NCI-H2196 (cell line): ENCODE measurements around the gene DLGAP1.
A peak's percentile ranks its signal among the peaks of the same experiment; 100 is the strongest.
"Not testable (repeated sequence)": the region's sequence is repeated elsewhere in the genome, so short reads cannot be mapped to it uniquely, and the experiment has no call there.

ENCODE experiments used
- DNase-seq: peaks from one replicate; lab custom pipeline; 2025; ENCODE audit not compliant: unreplicated experiment; lab: John Stamatoyannopoulos, UW

The DLGAP1 gene

DNA sequence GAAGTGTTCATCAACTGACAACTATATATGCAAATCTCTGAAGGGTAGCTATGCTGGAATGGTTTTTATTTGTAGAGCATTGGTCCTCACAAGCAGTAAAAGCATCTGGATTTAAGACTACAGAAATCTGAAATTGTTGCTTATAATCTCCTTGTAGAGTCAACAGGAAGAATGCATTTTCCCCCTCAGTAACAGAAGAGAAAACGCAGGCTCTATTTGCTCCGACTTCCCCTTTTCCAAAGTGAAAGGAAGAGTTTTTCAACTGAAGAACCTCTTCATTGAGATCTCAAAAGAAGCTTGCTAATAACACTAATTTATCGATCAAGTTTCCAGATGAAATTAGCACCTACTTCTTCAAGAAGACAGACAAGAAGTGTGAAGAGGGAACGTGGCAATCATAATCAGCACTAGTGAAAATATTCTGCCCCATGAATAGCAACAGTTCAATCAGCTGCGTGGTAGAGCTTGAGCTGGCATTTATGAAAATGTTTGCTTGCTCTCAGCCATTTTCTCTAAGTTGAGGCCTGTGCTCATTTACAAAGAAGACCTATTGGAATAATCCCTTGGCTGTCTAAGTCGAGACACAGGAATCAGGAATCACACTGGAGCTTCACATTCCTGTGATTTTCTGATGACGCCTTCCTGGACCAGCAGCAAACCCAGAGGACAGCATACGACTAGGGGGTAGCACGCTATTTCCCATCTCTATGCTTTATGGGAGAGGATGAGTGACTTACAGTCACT is 961.4 kb downstream of the DLGAP1 start:
- DNase-seq: no peak

DNA sequence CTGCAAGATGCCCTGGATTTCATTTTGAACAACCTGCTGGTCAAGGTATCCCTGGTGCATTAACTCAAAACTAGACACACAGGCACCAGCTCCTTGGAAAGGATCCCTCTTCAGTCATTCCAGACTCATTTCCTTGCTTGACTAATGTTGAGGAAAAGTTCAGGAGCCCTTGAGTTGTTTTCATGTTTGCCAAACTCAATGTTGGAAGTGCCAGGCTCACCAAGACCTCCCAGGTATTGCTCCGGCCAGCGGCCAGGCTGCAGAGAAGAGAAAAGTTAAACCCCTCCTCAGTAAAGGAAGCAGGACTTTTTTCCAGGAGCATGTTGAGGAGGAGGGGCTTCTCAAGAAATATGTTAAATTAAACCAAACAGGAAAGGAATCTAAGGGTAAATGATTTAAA is 962.4 kb downstream of the DLGAP1 start:
- no peak for DNase-seq

DNA sequence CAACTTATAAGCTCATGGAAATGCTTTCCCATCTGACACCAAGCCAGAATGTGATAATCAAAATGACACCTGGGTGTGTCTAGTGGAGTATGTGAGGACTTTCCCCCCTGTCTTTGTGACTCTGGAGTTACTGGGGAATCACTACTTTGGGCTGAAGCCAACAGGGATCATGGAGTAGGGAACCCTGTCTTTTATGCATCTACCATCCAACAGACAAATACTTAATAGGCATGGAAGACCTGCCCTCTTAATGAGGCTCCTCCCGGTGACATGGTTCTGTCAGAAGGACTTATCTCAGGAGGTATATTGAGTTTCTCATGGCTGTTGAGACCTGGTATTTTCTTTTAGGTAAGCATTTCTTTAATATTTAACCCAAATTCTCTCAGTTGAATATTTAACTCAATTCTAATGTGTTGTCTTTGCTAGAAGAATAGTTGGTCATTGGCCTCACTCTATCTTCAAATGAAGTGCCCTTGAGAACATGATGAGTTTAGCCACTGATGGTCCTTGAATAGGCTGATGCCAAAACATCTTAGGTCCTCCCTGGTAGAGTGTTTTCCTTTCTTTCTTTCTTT is 963.0 kb downstream of the DLGAP1 start:
- DNase-seq: no peak

DNA sequence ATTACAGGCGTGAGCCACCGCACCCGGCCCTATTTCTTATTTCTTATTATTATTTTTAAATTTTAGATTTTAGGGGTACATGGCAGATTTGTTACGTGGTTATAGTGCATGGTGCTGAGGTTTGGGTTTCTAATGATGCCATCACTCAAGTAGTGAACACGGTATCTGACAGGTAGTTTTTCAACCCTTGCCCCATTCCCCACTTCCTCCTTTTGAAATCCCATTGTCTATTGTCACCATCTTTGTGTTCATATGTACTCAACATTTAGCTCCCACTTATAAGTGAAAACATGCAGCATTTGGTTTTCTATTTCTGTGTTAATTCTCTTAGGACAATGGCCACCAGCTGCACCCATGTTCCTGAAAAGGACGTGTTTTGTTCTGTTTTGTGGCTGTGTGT is 965.6 kb downstream of the DLGAP1 start:
- DNase-seq: no peak

DNA sequence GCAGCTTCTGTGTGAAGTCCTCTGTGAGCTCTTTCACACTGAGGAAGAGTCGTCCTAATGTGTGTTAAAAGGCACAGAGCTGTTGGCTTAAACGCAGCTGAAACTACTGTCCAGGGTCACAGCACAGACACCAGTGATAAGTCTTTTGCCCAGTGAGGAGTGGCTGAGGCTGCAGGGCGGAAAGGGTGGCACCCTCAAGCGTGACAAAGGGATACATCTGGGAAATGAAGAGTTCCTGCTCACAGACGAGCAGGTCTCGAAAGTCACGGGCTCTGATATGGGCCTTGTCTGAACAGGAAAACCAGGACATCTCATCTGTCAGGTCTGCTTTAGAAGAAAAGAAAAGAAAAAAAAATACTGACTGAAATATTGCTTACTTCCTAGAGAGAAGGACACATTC is 968.6 kb downstream of the DLGAP1 start:
- DNase-seq: no peak

DNA sequence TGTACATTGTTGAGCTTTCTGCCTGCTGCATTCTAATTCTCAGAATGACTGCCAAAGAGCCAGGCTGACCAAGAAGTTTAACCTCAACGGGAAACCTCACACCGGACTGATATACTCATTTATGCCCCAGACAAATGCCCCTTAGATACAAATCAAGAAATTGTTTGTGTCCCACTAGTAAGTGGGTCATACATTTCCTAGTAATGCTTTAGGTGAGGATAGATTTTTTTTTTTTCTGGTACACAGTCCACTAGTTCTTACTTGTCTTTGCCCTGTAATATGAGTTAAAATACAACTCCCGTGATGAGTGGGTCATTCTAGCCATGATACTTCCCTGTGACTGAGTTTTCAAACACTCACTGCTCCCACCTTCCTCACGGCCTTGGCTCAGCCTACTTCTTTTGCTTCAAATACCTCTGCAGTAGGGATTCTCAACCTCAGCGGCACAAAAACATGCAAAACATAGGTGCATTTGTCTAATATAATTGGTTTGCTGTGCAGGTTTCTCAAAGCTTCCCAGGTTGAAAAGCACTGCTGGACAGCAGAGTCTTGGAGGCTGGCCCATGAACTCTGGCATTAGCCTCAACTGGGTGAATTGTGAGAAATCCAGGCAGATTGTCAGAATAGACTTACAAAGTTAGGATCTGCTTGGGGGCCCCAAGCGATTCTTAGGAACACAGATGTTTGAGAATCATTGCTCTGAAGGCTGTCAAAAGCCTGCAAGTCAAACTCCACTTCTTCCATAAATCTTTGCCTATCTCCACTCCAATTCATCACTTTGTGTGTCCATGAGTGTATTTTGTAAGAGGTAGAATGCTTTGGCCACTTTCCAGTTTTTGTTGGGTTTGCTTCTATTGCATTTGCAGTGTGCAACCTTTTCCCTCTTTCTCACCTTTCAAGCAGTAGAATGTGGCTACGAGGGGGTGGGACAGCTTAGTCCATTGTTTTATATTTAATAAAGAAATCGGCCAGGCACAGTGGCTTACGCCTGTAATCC is 969.7 kb downstream of the DLGAP1 start:
- DNase-seq: no peak

DNA sequence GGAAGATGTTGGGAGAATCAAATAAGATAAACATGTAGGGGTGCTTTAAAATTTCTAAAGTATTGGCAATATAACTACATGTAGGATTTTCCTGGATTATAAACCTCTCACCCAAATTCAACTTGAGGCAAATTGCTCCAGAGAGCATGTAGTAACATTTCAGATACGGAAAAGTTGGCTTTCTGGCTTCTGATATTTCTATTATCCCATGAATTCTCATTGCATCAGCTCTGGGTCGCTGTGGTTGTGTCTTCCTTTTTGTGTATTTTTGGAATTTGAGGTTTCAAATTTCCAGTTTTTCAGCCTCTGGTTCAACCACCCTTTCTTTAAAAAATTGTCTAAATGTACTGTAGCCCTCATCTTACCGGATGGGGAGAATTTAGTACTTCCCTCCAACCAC is 972.8 kb downstream of the DLGAP1 start:
- no peak for DNase-seq

DNA sequence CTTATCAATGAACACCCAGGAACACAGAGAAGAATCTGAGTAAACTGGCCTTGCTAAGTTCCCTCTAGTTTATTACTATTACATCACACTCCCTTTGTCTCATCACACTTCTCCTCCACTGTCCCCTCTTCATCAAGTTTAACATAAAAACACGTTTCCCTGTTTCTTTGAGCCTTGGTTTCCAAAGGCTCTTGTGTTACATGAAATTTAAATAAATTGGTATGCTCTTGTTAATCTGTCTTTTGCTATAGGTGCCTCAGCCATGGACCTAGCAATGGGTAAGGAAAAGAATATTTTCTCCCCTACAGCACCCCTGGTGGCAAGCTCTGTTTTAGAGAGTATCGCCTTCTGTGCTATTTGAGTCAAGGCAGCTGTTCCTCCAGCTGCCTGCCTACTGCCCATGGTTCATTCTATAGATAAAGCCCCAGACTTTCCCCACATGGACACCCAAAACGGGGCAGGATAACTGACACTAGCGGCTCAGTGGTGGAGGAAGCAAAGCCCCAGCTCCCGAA is 973.4 kb downstream of the DLGAP1 start:
- no peak for DNase-seq

DNA sequence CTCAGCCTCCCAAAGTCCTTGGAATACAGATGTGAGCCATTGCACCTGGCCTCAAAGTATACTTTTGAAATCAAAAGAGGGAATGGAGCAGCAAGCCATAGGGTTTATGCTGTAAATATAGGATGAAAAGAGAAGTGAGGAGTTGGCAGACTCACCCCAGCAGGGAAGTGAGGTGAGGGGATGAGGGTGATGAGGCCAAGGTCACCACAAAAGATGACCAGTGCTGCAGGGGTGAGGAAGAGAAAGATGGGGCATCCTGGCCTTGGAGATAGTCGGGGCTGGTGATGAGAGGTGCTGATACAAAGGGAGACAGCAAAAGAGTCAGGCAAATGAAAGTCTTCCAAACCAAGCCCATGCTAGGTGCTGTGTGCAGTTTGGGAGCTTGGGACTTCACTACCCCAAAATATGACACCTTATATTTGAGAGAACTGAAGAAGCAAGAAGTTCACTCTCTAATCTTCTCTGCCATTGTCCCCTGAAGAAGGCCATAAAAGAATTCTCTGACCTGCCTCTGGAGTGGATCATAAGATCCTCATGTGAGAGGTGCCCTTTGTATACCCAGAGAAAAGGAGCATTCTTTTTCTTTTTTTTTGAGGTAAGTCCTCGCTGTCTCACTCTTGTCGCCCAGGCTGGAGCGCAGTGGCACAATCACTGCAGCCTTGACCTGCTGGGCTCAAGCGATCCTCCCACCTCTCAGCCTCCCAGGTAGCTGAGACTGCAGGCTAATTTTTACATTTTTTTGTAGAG is 974.1 kb downstream of the DLGAP1 start:
- no peak for DNase-seq

DNA sequence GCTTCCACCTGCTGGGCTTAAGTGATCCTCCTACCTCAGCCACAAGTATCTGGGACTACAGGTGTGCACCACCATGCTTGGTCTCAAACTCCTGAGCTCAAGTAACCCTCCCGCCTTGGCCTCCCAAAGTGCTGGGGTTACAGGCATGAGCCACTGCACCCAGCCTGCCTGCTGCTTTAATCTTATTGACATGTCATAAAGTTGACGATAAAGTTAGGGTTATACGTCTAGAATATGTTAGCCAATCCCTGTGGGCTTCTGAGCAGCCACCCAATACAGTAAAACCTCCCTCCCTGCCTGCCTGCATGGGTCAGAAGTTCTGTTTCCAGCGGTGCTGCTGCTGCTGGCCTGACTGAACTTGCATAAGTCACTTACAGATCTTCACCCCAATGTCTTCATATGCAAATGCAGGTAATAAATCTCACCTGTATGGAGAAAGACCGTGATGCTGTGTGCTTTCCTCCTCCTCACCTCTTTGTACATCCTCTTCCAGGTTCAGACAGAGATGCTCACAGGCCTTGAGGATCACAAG is 975.1 kb downstream of the DLGAP1 start:
- no peak for DNase-seq

DNA sequence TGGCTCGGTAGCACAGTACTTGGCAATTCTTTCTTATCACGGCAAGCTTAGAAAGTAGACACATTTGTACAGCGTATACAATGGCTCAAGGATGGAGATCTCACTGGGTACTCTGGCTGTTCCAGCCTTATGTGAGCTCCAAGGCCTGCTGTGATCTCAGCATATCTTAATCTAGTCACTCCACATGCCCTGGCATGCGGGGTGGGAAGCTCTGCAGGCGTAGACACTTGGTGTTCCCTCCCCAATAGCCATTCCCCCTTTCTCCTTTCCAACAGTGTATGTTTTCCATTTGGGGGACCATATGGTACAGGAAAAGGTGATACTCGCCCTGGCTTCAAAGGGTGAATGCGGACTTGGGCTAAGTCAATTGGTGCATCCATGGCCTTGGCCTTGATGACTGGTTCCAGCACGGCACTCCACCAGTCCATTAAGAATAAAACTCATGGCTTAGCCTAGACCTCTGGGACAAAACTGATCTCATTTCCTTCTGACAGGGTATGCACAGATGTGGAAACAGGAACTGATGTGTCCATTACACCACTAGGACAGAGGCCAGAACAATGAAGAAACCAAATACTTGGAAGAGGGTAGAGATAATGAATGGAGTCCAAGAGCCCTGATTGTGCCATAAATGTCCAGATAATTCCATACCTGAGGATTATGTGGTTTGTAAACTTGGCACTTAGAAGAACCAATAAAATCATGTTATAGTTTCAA is 976.7 kb downstream of the DLGAP1 start:
- no peak for DNase-seq

DNA sequence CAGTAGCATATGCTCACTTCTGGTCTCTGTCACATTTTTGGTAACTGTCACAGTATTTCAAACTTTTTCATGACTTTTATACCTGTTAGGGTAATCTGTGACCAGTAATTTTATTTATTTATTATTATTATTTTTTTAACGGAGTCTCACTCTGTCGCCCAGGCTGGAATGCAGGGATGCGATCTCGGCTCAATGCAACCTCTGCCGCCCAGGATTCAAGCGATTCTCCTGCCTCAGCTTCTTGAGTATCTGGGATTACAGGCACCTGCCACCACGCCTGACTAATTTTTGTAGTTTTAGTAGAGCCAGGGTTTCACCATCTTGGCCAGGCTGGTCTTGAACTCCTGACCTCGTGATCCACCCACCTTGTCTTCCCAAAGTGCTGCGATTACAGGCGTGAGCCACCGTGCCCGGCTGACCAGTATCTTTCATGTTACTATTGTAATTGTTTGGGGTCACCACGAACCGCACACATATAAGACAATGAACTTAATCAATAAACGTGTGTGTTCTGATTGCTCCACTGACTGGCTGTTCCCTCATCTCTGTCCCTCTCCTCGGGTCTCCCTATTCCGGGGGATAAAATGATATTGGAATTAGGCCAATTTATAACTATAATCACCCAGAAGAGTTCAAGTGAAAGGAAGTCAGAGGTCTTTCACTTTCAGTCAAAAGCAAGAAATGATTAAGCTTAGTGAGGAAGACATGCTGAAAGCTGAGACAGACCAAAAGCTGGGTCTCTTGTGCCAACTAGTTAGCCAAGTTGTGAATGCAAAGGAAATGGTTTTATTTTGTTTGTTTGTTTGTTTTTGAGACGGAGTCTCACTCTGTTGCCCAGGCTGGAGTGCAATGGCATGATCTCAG is 982.2 kb downstream of the DLGAP1 start:
- no peak for DNase-seq

DNA sequence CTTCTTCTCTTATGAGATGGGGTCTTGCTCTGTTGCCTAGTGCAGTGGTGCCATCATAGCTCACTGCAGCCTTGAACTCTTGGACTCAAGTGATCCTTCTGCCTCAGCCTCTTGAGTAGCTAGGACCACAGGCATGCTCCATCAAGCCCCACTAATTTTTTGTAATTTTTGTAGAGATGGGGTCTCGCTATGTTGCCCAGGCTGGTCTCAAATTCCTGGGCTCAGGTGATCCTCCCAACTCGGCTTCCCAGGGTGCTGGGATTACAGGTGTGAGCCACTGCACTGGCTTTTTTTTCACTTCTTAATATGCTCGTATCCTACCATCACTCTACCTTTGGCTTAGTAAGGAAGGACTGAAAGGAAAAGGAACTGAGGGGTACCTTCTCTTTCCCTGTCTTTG is 983.0 kb downstream of the DLGAP1 start:
- not testable (repeated sequence) for DNase-seq

DNA sequence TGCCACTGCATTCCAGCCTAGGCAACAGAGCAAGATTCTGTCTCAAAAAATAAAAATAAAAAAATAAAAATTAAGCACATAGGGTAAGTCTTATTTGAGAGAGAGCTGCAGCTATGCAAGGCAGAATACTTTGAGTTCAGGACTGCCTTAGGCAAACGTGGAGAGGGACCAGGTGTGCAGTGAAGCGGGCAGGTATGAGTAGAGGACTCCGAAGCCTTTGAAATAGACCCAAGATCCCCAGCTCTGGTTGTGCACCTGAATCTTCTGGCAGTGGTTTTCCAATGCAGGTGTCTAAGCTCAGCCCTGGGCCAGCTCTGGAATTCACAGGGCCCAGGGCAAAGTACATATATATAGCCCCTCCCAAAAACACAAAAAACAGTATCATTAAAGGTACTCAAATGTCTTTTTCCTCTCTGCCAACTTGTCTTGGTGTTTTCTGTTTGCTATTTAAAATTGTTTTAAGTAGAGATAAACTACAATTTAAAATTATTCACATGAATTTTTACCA is 983.9 kb downstream of the DLGAP1 start:
- no peak for DNase-seq

DNA sequence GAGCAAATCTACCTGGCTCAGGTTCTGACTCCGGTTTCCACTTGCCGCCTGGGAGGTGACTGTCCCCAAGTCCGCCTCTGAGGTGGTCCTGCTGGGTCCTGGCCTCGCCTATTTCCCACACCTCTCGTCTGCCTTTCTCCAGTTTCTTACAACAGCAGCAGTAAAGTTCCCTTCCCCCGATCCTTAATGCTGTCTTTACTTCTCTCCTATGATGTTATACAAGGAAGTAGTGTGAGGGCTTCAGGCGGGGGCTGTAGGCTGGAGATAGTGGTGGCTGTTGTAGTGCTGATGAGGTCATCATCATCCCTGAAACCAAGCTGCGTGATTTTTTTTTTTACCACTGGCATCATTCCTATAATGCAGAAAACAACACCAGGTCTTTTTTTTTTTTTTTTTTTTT is 986.3 kb downstream of the DLGAP1 start:
- DNase-seq: peak; percentile 52

DNA sequence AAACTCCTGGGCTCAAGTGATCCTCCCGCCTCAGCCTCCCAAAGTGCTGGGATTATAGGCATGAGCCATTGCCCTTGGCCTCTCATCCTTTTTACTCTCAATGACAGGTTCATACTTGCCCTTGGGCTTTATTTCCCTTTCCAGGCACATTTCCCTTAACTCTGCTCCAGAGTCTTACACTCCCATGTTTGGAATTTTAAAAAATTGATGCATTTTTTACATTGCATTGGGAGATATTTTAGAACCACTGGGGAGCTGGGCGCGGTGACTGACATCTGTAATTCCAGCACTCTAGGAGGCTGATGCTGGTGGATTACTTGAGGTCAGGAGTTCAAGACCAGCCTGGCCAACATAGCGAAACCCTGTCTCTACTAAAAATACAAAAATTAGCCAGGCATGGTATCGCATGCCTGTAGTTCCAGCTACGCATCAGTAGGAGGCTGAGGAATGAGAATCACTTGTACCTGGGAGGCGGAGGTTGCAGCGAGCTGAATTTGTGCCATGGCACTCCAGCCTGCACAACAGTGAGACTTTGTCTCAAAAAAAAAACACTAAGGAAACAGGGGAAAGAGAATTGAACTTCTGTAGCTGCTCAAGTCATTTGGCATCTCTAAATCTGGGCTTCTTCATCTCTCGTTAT is 986.9 kb downstream of the DLGAP1 start:
- no peak for DNase-seq

DNA sequence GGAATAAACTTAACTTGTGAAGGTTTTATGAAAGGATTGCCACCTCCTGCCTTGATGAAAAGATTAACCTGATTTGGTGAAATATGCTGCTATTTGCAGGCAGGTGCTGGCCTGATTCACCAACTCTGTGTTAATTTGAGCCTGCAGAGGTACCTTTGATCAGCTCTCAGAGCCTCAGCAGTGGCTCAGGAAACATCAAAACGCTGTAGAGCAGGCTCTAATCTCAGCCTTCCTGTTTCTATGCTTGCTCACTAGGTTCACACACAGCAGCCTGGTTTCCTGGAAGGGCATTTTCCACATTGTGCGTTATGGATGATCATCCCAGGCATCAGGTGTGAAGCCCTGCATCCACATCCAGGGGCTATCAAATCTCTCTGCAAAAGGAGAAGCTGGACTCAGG is 988.2 kb downstream of the DLGAP1 start:
- DNase-seq: no peak

DNA sequence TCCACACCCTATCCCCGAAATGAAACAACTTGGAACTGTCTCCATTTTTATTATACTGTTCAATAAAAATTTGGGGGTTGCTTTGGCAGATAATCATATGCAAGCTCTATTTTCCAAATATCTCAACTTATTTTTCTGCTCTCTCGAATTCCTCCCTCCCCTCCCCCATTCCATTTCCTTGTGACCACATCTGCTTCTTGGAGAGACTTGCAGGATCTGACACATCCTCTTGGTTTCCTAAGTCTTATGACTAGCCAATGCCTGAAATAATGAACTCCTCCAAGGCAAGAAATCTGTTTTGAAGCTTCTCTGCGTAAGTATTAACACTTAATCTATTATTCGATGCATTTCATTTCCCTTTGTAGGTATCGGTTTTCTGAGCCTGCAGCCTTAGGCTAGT is 989.1 kb downstream of the DLGAP1 start:
- no peak for DNase-seq
